Stromal cell of bone marrow (primary cell): Measurements from ENCODE around the gene MXRA7.
"Not testable (repeated sequence)": the region's sequence is repeated elsewhere in the genome, so short reads cannot be mapped to it uniquely, and the experiment has no call there.

Experiments used
- DNase-seq: peaks from one replicate; pipeline ENCODE4 v3.0.0-alpha.2; 2012; ENCODE audit warnings: low read depth

The MXRA7 gene

DNA sequence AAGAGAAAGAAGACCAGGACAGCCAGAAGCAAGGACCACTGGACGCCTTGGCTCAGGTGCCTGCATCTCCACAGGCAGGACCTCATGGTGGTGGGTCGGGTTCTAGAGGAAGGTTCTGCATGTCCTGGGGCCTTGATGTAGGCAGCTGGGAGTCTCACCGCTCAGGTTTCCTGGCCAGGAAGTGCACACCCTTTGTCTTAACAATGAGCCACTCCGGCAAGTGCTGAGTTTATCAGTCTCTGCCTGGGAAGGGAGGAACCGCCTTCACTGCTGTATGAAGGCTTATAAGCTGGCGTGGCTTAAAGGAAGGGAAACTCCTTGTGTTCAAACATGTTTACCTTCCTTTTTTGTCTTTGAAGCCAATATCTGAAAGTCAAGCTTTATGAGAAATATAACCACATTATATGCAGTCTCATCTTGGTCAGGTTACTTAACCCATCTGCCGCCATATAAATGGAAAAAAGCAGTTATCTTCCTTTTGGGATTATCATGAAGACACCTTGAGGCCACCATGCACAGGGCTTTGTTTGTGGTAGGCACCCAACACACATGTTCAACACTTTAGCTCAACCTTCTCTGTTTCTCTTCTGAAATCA, 67.1 kb downstream of the MXRA7 start, which contains the start of gene ST6GALNAC1:
ST6GALNAC1 (minus strand) TSS at position 205 of the 596 bp plus-strand sequence; CDS start at position 86, 119 bp downstream.
- no peak for DNase-seq

- no peak for DNase-seq
Measured at GRCh38 chr17:76642994-76643393, 67.8 kb downstream of the MXRA7 start.

- DNase-seq: no peak
Measured at GRCh38 chr17:76642032-76642561, 68.7 kb downstream of the MXRA7 start.

DNA sequence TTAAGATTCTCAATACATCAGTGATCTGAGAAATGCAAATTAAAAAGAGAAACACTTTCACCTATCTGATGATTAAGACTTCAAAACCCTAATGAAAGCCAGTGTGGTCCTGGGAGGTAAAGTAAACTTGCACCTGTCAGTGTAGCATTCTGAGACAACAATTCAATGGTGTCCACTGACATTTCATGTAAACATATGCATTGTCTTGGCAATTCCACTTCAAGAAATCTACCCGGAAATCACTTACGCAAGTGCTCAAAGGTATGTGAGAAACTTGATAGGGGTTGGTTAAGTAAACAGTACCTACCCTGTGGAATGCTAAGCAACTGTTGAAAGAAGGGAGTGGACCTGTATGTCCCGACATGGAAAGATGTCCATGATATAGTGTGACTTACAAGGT, 69.3 kb downstream of the MXRA7 start:
- DNase-seq: no peak

- no peak for DNase-seq
Measured at GRCh38 chr17:76640550-76641380, 70.0 kb downstream of the MXRA7 start.

GRCh38 chr17:76638263-76638662, 72.5 kb downstream of the MXRA7 start:
- DNase-seq: no peak

GRCh38 chr17:76636486-76637206, 74.1 kb downstream of the MXRA7 start:
- not testable (repeated sequence) for DNase-seq

DNA sequence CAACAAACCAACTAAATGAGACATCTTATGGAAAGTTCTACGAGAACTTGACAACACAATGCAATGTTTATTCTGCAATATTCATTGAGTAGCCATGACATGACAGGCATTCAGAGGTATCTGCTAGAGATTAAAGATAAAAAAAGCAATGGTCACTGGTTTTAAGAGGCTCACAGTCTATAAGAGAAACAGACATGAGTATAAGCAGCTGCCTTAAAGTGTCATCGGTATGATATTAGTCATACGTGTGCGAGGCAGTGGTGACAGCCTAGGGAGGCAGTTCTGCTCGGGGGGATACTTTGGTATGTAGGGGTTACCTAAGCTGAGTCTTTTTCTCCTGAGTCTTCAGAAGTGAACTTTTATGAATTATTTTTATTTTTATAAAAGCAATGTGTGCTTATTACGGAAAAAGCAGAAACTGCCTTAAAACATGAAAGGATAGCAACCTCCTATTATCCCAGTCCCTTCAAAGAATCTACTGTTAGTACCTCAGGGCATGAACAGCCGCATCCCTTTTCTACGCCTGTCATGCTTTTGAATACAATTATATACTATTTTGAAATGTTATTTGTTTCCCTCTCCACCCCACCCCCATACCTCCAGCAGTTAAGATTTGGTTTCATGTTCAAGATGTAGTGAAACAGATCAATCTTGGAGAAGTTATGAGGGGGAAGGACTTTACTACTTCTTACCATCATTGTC, 75.0 kb downstream of the MXRA7 start:
- no peak for DNase-seq

- no peak for DNase-seq
Measured at GRCh38 chr17:76635039-76635438, 75.7 kb downstream of the MXRA7 start.

DNA sequence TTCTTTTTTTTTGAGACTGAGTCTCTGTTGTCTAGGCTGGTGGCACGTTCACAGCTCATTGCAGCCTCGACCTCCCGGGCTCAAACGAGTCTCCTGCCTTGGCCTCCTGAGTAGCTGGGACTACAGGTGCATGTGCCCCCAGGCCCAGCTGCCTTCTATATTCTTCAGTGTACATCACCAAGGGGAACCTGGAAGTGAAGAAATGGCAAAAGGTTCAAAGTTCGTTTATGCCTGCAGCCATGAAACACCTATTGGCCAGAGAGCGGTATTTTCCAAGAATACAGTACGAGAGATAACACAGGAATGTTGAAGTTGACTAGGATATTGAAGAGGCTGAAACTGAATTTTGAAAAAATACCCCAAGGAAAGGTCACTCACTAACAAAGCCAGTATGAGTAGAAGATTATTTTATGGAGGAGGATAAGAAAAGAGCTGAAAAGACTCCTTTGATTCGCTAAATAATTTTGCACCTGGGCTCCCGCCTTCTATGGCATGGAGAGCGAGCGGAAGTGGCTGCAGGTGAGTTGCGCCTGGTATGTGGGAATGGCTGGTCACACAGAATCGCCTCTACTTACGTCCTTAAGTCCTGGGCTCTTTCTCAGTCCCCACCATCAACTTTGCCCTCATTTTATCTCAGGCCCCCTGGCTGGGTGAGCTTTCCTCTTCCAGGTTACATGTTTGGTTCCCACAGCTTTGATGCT, 77.0 kb downstream of the MXRA7 start:
- DNase-seq: no peak

DNA sequence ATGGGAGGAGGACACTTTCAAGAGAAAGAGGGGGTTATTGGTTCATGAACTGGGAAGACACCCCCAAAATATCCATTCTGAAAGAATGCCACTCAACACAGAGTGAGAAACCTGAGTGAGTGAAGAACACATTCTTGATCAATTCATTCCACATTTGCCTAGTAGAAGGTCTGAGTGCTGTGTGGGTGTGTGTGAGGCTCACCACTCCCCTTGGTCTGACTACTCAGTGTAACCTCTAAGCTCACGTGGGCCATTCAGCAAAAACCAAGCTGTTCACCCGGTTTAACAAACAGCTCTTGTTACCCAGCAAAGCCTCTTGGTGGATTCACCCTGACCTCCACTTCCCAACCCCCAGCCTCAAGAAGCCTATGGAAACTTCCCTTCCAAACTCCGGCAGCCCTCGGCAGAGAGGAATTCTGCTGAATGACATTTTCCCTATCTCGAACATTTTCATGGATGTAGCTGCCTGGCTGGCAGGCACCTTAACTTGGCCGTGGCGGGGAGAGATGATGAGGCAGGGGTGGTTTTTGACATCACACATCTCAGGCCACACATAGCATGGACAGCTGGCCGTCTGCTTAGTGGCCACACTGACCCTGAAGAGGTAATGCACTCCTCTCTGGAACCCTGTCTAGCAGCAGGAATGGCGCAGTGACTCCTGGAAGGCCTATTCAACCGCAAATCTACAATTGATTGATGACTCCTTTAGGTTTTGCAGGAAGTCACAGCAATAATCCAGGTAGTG, 78.8 kb downstream of the MXRA7 start:
- no peak for DNase-seq

- no peak for DNase-seq
Measured at GRCh38 chr17:76630151-76630550, 80.6 kb downstream of the MXRA7 start.
